ENCODE results near the gene SCGB1D4. TPM values are rescaled to one million over a fixed set of nuclear protein-coding genes. Genes with fewer than 3 reads are reported as not detected.

Gene SCGB1D4
- total RNA-seq, 1 experiment from 2014 or later, result not detected

DNA sequence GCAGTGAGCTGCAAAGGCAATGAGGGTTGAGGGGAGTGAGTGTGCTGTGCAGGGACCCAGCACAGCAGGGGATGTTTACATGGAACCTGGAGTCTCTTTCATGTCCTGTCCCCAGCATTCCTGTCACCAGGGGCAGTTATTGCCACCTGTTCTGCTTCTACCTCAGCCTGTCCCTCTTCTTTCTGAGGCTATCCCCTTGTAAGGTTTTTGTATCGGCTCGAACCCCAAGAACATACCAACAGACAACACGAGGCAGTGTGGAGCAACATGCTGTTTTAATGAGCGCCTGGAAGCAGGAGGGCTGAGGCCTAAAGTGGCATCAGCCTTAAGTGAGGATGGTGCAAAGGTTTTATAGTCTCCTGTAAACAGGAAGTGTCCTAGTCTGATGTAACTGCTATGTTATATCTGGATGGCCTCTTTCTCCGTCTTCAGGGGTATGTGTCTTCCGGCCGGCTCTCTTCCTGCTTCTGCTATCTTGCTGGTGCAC, 25.0 kb downstream of the SCGB1D4 start:
- no peaks in the 10 kb centered on the region for H3K9me2 ChIP-seq (ENCODE audit: insufficient read depth)
- no peak overlapping the region for H3K4me3 ChIP-seq (replicated peaks in 1 of 2; ENCODE audit: low read depth in 1 of 2, low read length in 2 of 2)
- H3K9ac ChIP-seq (ENCODE audit: low read length), result no peak overlapping the region
- DNase-seq (ENCODE audit: low read depth, low spot score) (no peak), ATAC-seq (no peak)
- POLR2A ChIA-PET, result no interaction called here
- no peaks in the 10 kb centered on the region for H3K79me2 ChIP-seq (ENCODE audit: insufficient read depth, low read length)
- H3K27ac ChIP-seq (ENCODE audit: low read depth, low read length), result no peak overlapping the region
- no peaks in the 10 kb centered on the region for H4K20me1 ChIP-seq (ENCODE audit: insufficient read depth)
- RAD21 ChIA-PET (ENCODE audit: low non-redundant PET in 1 of 2, low total read pairs in 2 of 2, uncharacterized antibody in 2 of 2, unreplicated experiment in 2 of 2), result no interaction called here
- no peaks in the 10 kb centered on the region for H3K36me3 ChIP-seq (ENCODE audit: control insufficient read depth in 1 of 2, insufficient read depth in 2 of 2, low read length in 2 of 2)
- H3K4me1 ChIP-seq (ENCODE audit: control insufficient read depth in 1 of 2, insufficient read depth in 2 of 2, low read length in 2 of 2), result no peaks in the 10 kb centered on the region
- CTCF ChIA-PET, result no interaction called here
- H3K4me2 ChIP-seq (ENCODE audit: low read length), result no peak overlapping the region
- H3K27me3 ChIP-seq (ENCODE audit: insufficient read depth, low read length), result 0 out of 2 replicates have a peak, but pooled peaks cover 6% of the 10 kb centered on the region
- no peaks in the 10 kb centered on the region for H3K9me3 ChIP-seq (ENCODE audit: control insufficient read depth in 1 of 2, insufficient read depth in 1 of 2, low read depth in 1 of 2, low read length in 2 of 2)
- no TSS peak for BruUV-seq (replicated peaks)
- TF ChIP-seq, protein P1, sequence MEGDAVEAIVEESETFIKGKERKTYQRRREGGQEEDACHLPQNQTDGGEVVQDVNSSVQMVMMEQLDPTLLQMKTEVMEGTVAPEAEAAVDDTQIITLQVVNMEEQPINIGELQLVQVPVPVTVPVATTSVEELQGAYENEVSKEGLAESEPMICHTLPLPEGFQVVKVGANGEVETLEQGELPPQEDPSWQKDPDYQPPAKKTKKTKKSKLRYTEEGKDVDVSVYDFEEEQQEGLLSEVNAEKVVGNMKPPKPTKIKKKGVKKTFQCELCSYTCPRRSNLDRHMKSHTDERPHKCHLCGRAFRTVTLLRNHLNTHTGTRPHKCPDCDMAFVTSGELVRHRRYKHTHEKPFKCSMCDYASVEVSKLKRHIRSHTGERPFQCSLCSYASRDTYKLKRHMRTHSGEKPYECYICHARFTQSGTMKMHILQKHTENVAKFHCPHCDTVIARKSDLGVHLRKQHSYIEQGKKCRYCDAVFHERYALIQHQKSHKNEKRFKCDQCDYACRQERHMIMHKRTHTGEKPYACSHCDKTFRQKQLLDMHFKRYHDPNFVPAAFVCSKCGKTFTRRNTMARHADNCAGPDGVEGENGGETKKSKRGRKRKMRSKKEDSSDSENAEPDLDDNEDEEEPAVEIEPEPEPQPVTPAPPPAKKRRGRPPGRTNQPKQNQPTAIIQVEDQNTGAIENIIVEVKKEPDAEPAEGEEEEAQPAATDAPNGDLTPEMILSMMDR (IDR thresholded peaks at IDR 0.05 in 2 of 3, conservative IDR thresholded peaks at IDR 0.05 in 1 of 3; ENCODE audit: borderline replicate concordance in 1 of 3, insufficient read depth in 1 of 3, low read depth in 2 of 3, low read length in 2 of 3), result 0 out of 6 replicates have a peak, but pooled peaks of 1 of the 3 experiments have one; percentile 4
- TF ChIP-seq JUND (IDR thresholded peaks at IDR 0.05), result no peak
- intact Hi-C loops (cut with micrococcal nuclease), result no loop called here
- no peak overlapping the region for H2AFZ ChIP-seq (ENCODE audit: low read depth, low read length, poor library complexity, severe bottlenecking)

DNA sequence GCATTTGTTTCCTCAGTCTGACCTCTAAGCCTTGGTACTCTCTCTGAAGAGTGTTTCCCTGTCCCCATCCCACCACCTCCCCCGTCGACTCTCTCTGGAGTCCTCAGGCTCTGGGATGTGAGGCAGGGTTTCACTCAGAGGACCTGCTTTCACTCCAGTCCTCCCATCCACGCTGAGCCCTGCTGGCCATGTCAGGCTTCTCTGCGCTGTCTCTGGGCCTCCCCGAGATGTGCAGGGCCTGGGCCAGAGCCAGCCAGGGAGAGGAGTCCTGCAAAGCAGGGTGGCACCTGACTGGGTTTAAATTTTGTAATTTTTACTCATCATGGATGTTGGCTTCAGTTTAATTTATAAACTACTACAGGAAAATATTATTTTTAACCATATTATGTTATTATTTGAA, 25.6 kb downstream of the SCGB1D4 start:
- Histone ChIP-seq H3K9me2 (ENCODE audit: insufficient read depth) (no peaks in the 10 kb centered on the region), H2AFZ (ENCODE audit: low read depth, low read length, poor library complexity, severe bottlenecking) (no peak overlapping the region), H3K9me3 (ENCODE audit: control insufficient read depth in 1 of 2, insufficient read depth in 1 of 2, low read depth in 1 of 2, low read length in 2 of 2) (no peaks in the 10 kb centered on the region), H3K4me3 (replicated peaks in 1 of 2; ENCODE audit: low read depth in 1 of 2, low read length in 2 of 2) (no peak overlapping the region), H3K27ac (ENCODE audit: low read depth, low read length) (no peak overlapping the region), H3K9ac (ENCODE audit: low read length) (no peak overlapping the region), H3K4me2 (ENCODE audit: low read length) (no peak overlapping the region), H3K27me3 (ENCODE audit: insufficient read depth, low read length) (0 out of 2 replicates have a peak, but pooled peaks cover 6% of the 10 kb centered on the region), H3K4me1 (ENCODE audit: control insufficient read depth in 1 of 2, insufficient read depth in 2 of 2, low read length in 2 of 2) (no peaks in the 10 kb centered on the region), H3K36me3 (ENCODE audit: control insufficient read depth in 1 of 2, insufficient read depth in 2 of 2, low read length in 2 of 2) (no peaks in the 10 kb centered on the region), H3K79me2 (ENCODE audit: insufficient read depth, low read length) (no peaks in the 10 kb centered on the region), H4K20me1 (ENCODE audit: insufficient read depth) (no peaks in the 10 kb centered on the region)
- no peak for DNase-seq (ENCODE audit: low read depth, low spot score)
- ChIA-PET CTCF (no interaction called here), POLR2A (no interaction called here), RAD21 (ENCODE audit: low non-redundant PET in 1 of 2, low total read pairs in 2 of 2, uncharacterized antibody in 2 of 2, unreplicated experiment in 2 of 2) (no interaction called here)
- intact Hi-C loops (cut with micrococcal nuclease), result no loop called here
- no TSS peak for BruUV-seq (replicated peaks)
- TF ChIP-seq POLR2AphosphoS5 (IDR thresholded peaks at IDR 0.05; ENCODE audit: low read depth, low read length) (no peak), RAD21 (IDR thresholded peaks at IDR 0.05; ENCODE audit: low read depth) (no peak), ZNF274 (IDR thresholded peaks at IDR 0.05; ENCODE audit: low read depth, low read length) (no peak), CEBPB (IDR thresholded peaks at IDR 0.05; ENCODE audit: low read depth) (no peak), POLR2A (IDR thresholded peaks at IDR 0.05; ENCODE audit: borderline replicate concordance, extremely low read depth, insufficient read depth, insufficient read length) (no peak), EZH2 (IDR thresholded peaks at IDR 0.05) (no peak), ELF1 (IDR thresholded peaks at IDR 0.05; ENCODE audit: borderline replicate concordance, low read depth) (no peak), FOSL1 (IDR thresholded peaks at IDR 0.05; ENCODE audit: low read depth) (no peak), TCF7L2 (IDR thresholded peaks at IDR 0.05; ENCODE audit: borderline replicate concordance, extremely low read depth, insufficient read depth, insufficient read length) (no peak)
- TF ChIP-seq, protein P2, sequence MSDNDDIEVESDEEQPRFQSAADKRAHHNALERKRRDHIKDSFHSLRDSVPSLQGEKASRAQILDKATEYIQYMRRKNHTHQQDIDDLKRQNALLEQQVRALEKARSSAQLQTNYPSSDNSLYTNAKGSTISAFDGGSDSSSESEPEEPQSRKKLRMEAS (IDR thresholded peaks at IDR 0.05), result no peak
- ATAC-seq, result no peak

All from HCT116 (cell line).